GM03348 (cell line): ENCODE measurements around the gene TRAIP.
"Not testable (repeated sequence)": the region's sequence is repeated elsewhere in the genome, so short reads cannot be mapped to it uniquely, and the experiment has no call there.

Source experiments
- DNase-seq: peaks from one replicate; pipeline ENCODE4 v3.0.0; 2012; ENCODE audit warnings: low spot score

The TRAIP gene, protein sequence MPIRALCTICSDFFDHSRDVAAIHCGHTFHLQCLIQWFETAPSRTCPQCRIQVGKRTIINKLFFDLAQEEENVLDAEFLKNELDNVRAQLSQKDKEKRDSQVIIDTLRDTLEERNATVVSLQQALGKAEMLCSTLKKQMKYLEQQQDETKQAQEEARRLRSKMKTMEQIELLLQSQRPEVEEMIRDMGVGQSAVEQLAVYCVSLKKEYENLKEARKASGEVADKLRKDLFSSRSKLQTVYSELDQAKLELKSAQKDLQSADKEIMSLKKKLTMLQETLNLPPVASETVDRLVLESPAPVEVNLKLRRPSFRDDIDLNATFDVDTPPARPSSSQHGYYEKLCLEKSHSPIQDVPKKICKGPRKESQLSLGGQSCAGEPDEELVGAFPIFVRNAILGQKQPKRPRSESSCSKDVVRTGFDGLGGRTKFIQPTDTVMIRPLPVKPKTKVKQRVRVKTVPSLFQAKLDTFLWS

DNA sequence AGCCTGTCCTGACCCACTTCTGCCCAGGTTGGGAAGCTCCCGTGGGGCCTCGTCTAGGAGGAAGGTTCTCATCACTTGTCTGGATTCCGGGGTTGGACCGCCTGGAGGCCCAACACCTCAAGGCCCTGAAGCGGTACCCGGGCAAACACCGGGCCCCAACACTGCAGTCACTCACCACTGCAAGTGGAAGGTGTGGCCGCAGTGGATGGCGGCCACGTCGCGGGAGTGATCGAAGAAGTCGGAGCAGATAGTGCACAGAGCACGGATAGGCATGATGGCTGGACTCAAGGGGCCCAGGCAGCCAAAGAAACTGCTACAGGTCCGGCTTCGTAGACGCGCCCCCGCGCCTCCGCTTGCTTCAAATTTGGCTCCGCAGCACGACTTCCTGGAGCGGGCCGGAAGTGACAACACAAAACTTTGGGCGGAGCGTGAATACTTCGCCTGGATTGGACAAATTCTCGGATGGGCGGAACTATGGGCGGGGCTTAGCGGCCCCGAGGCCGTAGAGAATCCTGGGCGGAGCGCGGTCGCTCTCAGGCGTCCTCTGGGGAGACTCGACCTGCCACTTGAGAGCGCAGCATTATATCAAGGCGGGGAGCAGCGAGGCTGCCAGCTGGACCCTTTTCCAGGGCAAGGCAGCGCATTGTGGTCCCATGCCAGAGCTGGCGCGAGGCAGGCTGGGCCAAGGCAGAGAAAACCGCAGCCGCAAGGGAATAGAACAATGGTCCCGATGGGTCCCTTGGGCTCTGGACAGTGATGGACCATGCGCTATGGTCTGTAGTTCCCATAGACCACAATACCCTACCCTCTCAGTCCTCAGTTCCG, at the start of gene TRAIP:
Gene TRAIP (minus strand): TSS at position 384 of the 825 bp plus-strand sequence. CDS start 111 bp downstream, at position 273.
- peak; percentile 99 for DNase-seq

DNA sequence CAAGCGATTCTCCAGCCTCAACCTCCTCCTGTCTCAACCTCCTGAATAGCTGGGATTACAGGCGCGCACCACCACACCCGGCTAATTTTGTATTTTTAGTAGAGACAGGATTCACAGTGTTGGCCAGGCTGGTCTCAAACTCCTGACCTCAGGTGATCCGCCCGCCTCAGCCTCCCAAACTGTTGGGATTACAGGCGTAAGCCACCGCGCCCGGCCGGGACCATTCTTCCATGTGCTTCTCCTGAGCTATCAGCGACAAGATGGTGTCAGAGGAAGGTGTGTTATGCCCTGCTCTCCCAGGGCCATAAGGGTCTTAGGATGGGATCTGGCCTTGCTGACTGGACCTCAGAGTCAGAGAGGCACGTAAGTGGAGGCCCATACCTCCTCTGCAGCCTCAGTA, 48.1 kb upstream of the TRAIP start:
- DNase-seq = not testable (repeated sequence)

DNA sequence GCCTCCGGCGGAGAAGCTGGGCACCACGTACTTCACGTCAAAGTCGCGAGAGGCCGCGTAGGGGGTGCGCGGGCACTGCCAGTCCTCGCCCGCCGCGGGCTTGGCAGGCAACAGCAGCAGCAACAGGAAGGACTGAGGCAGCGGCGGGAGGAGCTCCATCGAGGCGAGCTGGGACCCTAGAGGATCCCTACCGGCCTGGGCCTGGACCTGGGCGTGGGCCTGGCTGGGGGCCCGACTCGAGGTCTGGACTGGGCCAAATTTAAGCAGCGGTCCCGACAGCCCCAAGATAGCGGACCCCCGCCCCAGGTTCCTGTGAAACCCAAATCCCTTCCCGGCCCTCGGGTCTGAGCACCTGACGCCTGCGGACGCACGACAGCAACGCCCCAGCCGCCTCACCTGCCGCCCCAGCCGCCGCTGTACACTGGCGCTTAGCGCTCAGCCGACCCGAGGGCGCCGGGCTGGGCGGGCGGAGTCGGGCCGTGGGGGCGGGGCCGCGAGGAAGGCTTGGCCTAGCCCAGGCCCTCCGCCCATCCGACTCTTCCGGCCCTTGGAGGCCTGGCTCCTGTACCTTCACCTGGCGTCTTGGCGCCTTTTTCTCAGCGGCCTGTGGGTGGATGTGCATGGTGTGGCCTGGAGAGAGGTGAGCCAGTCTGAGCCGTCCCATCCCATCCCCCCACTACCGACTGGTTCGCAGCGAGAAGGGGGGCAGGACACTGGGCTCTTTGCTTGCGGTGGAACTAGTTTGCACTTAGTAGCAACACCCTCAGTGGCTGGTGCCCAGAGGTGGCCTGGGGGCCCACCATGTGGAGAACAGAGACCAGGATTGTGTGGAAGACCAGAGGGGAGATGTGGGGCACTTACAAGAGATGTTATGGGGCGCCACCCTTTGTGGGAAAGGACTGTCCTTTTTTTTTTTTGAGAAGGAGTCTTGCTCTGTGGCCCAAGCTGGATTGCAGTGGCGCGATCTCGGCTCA, 47.4 kb upstream of the TRAIP start, which contains the start of gene MST1R:
Gene MST1R (minus strand): TSS at position 423 of the 974 bp plus-strand sequence. CDS start 264 bp downstream, at position 159.
- DNase-seq = peak; percentile 57

DNA sequence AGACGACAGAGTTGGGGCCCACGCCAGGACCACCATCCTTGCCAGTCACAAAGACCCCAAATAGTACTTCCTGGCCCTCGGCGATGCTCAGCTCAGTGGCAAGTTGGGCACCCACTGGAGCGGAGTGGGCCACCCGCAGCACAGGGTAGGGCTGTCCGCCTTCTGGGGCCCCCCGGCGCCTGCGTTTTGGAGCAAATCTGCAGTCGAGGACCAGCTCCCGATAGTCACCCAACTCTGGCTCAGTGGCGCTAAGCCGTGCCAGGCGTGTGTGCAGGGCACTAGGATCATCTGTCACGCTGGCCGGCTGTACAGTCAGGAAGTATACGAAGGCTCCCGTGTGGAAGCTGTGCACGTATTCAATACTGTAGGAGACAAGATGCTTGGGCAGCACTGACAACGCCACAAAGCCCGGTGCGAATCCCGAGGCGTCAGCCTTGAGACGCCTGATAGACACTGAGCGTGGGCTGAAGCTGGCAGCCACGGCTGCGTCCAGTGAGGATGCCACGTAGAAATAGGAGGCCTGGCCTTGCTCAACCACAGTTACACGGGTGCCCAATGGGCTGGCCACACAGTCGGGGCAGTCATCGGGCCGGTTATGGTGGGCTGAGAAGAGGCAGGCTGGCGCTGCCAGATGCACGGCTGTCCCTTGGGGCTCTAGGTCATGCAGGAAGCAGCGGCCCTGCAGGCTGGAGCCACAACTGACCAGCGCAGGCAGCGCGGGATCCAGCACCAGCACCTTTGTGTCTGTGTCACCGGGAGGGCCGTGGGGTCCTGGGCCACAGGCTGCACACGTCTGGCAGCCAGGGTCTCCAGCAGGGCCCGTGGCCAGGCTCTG, 46.4 kb upstream of the TRAIP start:
- DNase-seq = no peak

DNA sequence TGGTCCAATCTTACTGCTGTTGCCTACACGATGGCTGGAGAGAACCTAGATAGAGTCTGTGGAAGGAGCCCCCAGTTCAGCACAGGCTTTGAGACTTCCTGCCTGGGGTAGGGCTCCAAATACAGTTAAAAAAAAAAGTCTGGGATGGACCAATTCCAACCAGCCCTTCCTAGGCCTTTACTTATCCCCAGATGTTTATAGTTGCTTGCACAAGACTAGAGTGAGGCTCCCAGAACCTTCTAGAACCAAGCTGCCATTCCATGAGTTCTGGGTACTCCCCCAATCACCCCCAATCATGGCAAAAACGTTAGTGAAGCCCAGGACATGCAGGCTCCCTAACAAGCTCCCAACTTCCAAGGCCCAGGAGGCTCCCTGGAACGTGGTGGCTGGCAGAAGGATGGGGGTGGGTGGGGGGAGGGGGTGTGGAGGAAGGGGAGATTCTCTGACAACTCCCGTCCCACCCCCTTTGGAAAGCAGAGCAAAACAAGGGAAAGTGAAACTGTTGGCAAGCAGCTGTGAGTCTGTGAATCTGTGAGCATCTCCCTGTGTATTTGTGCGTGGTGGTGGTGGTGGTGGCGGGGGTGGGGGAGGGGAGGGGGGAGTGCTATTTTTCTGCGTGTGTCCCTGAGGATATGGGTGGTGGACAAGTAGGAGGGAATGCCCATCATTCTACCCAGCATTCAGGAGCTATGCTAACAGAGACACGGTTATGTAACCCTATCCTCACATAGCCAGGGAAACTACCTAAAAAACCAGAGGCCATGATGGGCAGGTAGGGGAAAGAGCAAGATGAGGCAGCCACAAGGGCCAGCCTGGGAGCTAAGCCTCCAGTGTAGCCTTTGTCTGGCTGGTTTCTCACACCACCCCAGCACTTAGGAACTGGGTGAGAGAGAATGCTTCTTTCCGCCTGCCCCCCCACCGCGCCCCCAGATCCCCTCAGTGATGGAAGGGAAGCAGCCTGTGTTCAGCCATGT, 45.3 kb upstream of the TRAIP start:
- DNase-seq = peak; percentile 57

DNA sequence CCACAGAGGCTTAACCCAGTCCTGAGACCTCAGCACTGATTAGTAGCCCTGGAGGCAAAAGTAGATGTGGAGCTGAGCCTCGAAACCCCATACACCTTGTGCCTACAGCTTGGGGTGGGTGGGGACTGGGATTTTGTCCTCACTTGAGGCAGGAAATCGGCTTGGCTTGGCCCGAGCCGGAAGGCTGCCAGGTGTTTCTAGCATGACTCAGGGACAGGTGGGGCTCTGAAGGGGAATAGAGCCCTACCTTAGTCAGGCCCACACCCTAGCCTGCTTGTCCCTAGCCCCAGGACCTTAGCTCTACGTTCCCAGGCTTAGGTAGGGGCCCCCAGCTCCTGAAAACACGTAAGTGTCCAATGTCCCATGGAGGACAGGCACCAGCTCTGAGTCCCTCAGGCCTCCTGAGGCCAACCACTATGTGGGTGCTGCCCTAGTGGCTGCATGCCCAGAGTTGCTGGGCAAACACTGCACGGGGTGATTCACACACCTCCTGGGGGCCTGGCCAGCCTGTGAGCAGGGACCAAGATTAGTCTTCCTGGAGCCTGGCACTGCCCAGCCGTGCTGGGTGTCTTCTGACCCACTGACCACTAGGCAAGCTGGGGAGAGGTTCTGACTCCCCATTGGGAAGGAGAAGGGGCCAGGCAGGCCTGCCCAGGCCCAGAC, 44.3 kb upstream of the TRAIP start:
- peak; percentile 81 for DNase-seq

DNA sequence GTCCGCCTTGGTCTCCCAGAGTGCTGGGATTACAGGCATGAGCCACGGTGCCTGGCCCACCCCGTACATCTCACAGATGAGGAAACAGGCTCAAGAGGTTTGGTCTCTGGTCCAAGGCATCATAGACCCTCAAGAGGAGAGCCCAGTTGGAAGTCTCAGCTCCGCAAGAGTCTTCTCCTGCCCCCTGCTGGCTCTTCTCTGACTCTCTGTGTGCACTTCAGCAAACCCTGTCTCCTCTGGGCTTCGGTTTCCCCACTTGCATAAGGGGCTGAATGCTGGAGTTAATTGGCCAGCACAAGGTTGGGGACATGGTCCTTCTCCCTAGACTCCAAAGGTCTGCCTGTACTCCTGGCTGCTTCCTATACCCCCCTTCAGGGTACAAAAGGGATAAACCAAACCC, 43.5 kb upstream of the TRAIP start:
- DNase-seq = no peak

DNA sequence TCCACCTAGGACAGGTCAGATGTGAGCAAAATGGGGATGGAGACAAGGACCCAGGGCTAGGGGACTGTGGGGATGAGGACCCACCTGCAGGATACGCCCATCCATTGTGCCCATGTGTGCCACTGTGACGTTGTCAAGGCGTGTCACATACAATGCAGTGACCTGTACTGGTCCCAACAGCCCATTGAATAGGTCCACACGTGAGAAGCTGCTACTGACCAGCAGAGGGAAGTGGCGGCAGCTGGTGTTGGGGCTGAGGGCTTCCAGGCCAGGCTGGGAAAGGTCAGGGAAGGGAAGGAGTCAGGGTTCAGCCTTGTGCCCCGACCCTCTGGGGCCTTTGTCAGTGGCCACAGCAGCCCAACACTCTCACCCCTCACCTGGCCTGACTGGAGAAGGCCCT, 42.6 kb upstream of the TRAIP start:
- DNase-seq = no peak

DNA sequence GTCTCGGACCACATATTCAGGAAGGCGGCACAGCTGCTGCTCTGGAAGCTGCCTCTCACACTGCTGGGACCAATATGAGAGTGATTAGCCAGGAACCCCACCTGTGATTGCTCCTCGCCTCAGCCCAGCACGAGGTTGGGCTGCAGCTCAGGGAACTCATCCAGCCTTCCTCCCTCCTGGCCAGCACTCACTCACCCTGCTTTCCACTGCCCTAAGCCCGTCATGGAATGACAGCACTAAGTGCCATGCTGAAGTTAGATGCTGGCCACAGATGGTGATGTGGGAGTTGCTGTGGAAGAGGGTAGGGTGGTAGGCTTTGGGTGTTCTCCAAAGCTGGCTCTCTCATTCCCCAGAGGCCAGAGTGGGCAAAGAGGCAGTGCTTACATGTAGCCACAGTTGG, 40.0 kb upstream of the TRAIP start:
- DNase-seq = no peak

DNA sequence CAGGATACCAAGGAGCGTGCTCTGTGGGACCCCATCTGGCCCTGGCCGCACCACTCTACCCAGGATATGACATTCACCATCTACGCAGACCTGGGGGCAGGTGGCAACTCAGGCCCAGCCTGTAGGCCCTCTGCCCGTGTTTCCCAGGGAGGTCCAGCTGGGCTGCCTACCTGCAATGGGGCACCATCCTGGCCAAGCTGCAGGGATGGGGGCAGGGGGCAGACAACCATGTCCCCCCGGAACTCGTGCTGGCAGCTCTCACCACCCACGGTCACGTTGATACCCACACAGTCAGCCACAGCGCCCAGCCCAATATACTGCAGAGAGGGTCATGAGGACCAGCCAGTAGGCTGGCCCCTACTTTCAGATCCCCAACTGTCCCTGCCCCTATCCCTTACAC, 39.4 kb upstream of the TRAIP start:
- DNase-seq = no peak

DNA sequence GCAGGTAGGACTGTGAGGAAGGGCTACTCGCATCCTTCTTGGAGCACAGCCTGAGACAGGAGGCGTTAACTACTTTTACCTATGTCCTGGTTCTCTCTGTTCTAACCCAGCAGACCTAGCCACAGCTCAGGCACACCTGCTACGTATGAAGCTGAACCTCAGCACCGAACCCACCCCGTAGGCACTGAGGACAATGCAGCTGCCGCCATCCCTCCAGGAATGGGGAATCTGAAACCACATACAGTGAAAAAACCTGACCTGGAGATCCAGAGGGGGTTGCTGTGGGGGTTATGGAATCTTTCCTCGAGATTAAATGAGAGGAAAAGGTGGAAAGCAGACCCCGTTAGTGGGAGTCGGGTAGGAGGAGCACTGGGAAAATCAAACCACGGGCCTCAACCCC, 32.9 kb upstream of the TRAIP start:
- no peak for DNase-seq

DNA sequence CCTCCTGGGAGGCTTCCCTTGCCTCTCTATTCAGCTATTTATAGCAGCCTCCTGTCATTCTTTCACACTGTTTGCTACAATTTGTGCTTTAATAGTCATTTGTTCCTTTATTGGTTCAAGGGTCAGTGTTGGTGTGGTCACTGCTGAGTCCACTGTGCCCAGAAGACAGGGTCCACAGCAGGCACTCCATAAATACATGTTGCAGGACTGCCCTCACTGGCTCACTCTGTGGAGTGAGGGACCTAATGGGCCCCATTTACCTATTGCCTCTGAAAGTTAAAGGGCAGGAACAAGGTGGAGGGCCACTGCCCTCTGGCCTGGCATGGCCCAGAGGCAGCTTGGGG, 30.5 kb upstream of the TRAIP start:
- no peak for DNase-seq

DNA sequence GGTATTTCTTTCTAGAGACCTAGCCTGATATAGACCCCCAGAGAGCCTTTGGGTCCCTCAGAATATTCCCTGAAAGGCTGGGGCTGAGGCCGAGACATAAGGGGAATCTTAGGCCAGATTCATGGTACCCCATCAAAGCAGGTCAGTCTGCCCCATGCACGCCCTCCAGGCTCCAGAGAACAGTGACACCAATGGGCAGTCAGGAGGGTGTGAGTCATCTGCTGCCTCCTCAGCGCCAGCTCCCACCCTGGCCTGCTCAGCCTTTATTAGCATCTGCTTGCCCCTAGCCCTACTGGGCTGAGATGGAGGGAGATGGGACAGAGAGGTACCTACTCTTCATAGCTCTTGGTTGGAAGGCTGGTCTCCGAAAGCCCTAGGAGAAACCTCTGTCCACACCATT, 27.6 kb upstream of the TRAIP start:
- no peak for DNase-seq

DNA sequence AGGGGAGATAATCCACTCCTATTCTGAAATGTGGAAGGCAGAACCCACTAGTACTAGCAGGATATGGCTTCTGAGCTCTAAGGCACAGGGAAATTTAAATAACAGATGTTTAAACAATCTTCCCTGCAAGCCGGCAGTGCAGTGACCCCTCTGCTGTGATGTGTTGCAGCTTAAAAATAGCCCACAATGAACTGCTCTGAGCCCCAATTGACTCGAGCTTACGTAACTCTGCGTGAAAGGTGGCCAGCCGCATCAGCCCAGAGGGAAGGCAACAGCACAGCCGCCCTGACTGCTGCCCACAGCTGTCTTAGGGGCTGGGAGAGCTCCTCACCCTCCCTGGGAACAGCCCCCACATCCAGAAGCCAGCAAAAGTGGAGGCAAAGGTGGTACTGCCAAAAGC, 25.8 kb upstream of the TRAIP start:
- no peak for DNase-seq

DNA sequence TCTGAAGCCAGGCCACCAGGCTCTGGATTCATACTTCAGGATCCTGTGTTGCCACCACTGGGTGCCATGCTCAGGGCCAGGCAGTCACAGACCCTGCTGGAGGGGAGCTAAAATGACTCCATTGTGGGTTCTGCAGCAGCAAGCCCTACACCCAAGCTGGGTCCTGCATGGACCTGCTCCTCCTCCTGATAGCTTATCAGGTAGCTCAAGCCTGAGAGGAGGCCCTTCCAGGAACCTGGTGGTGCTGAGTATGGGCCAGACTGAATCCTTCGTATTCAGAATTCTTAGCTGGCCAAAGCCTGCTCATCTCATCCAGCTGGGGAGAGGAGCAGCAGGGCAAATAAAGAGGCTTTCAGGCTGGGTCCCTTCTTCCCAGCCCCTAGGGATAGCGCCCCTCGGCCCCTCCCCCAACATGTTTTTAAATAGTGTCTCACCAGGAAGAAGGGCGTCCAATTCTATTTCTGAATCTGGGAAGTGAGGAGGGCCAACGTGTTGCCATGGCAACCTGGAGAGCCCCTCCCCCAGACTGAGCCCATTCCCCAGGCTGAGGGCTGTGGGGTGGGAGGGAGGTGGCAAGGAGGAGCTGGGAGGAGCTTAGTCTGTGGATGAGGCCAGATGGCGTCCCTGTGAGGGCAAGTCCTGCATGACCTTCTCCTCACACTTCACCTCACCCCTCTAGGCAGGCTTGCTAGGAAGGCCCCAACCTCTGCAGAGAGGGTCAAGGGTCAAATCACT, 24.4 kb upstream of the TRAIP start:
- no peak for DNase-seq

DNA sequence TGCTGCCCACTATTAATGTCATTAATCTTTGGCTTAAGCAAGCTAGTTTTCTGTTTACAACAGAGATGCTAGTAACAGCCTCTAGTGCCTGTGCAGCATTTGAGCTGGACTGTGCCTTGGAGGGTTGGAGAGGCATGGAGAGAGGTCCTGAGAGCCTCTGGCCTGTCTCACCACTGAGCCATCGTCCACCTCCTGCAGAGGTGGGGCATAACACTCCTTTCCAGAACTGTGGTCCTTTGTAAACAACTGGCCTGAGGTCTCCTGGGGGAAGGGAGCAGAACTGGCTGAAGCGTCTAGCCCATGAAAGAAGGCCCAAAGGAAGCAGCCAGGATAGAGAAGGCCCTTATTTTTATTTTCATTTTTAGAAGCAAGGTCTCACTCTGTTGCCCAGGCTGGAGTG, 23.4 kb upstream of the TRAIP start:
- no peak for DNase-seq

DNA sequence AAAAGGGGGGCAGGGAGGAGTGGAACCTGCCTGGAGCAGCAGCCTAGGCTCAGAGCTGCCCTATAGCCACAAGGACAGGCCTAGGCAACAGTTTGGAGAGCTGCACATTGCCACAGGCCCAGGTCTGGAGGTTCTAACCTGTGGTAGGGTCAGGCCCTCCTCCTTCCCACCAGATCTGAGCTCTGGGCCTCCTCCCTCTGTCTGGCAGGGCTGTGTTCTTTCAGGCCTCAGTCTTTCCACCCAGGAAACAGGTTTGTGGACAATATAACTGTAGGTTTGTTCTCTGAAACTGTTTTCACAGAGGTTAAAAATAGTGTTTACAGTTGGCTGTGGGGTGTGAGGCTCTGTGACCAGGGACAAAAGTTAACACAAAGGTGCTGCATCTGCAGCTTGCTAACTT, 22.3 kb upstream of the TRAIP start:
- DNase-seq = no peak

DNA sequence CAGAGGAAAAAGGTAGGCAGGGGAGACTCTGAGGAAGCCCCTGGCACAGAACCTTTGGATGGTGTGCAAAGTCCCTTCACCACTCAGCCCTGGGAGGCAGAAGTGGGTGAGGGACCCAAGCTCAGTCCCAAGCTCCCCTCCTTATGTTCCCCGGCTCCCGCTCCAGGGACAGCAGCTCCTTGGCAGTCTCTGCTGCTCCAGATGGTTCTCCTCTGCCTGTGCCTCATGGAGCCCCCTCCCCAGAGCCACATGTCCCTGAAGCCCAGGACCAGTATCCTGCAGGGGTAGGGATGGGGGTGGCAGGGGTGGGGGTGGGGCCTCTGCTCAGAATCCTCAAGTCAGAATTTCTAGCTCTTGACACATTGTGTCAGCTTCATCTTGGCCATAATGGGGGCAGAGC, 21.4 kb upstream of the TRAIP start:
- DNase-seq = no peak

DNA sequence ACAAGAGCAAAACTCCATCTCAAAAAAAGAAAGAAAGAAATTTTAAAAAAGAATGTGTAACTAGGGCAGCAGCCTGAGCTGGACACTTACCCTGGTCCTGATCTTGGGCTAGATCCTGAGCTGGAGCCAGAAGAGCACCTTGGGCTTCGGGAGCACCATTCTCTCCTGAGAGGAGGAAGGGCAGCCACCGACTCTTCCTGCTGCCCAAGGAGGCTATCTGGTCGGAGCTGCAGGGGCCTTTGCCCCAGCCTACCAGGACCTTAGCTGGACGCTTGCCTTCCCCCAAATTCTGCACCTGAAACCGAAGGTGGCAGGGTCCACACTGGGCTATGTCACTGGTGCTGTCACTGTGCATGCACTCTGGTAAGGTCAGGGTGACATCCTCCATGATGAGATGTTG, 20.2 kb upstream of the TRAIP start:
- no peak for DNase-seq
